OCI-LY1 (cell line): ENCODE measurements around the gene AP2A2.

Experiments used
- EZH2 ChIP-seq: fragments of 200-600 bp; sonication (generic), shearing (Covaris generic); IDR thresholded peaks from 2 replicates; pipeline ENCODE4 v1.8.0; 2017; ENCODE audit warnings: borderline replicate concordance, mixed run types, mild to moderate bottlenecking, antibody characterized with exemption, low read length, moderate library complexity, mixed read lengths
- TF ChIP-seq, protein P1 (sequence below): fragments of 200-600 bp; sonication (generic), shearing (Covaris generic); IDR thresholded peaks from 2 replicates; pipeline ENCODE4 v1.5.1; 2017; ENCODE audit warnings: mild to moderate bottlenecking, antibody characterized with exemption, low read length, moderate library complexity, mixed read lengths

DNA sequence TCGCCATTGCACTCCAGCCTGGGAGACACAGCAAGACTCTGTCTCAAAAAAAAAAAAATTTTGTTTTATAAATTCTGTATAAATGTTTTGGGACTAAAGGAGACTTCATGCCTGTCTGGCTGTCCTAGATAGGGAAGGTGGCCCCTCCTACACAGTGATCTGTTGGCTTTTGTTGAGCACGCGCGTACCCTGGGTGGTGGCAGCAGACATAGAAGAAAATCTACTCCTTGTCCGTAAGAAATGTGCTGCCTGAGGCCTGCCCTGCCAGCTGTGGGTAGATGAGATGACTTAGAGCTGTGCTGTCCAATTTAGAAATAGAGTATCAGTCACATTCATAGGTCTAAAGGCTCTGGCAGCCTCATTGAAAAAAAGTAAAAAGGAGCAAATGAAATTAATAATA, 37.0 kb downstream of the AP2A2 start:
- TF ChIP-seq, protein P1, sequence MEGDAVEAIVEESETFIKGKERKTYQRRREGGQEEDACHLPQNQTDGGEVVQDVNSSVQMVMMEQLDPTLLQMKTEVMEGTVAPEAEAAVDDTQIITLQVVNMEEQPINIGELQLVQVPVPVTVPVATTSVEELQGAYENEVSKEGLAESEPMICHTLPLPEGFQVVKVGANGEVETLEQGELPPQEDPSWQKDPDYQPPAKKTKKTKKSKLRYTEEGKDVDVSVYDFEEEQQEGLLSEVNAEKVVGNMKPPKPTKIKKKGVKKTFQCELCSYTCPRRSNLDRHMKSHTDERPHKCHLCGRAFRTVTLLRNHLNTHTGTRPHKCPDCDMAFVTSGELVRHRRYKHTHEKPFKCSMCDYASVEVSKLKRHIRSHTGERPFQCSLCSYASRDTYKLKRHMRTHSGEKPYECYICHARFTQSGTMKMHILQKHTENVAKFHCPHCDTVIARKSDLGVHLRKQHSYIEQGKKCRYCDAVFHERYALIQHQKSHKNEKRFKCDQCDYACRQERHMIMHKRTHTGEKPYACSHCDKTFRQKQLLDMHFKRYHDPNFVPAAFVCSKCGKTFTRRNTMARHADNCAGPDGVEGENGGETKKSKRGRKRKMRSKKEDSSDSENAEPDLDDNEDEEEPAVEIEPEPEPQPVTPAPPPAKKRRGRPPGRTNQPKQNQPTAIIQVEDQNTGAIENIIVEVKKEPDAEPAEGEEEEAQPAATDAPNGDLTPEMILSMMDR, result no peak
- no peak for TF ChIP-seq EZH2
